Tibial nerve (tissue), 4 donors: ENCODE measurements around the gene XYLT1.

Source experiments
- CTCF ChIP-seq, 5 experiments: fragments of 200-600 bp in 3 of 5; fragments of 450-650 bp in 2 of 5; sonication (generic) in 3 of 5; IDR thresholded peaks; one replicate each; pipeline ENCODE4 v1.5.1; 2016 to 2019; ENCODE audit warnings: antibody characterized with exemption in 5 of 5, mild to moderate bottlenecking in 3 of 5, moderate library complexity in 2 of 5
- EP300 ChIP-seq, 2 donors: sonication (generic); formaldehyde crosslinking; IDR thresholded peaks; one replicate each; pipeline ENCODE4 v1.6.1; 2017; ENCODE audit warnings: antibody characterized with exemption in 2 of 2, mild to moderate bottlenecking in 1 of 2
- POLR2A ChIP-seq, 2 donors: fragments of 450-650 bp; IDR thresholded peaks; one replicate each; pipeline ENCODE4 v1.6.1; 2017; ENCODE audit warnings: antibody characterized with exemption in 2 of 2, mild to moderate bottlenecking in 2 of 2, moderate library complexity in 2 of 2

- TF ChIP-seq EP300 (IDR thresholded peaks at IDR 0.05) (no peak), CTCF (IDR thresholded peaks at IDR 0.05) (no peak), POLR2A (IDR thresholded peaks at IDR 0.05) (no peak)
Measured at GRCh38 chr16:17343728-17344127, 127.0 kb downstream of the XYLT1 start.
